H1 (cell line): ENCODE measurements around the gene LRCH1. TPM values are rescaled to one million over a fixed set of nuclear protein-coding genes. Genes with fewer than 3 reads are reported as not detected.

Source experiments
- CTCF ChIA-PET: fragments of 300-600 bp; sonication (Branson Sonifier 250); formaldehyde crosslinking; loops from one replicate; lab custom pipeline; 2021; ENCODE audit not compliant: partially characterized antibody; lab: Charles Lee
- POLR2A ChIA-PET: fragments of 300-600 bp; sonication (Branson Sonifier 250); formaldehyde crosslinking; loops from one replicate; lab custom pipeline; 2021; ENCODE audit warnings: inconsistent platforms; ENCODE audit not compliant: partially characterized antibody; lab: Charles Lee
- DNase-seq, 2 experiments: peaks; one replicate each; pipeline versions ENCODE4 v3.0.0 to v3.0.0-alpha.2; 2010 to 2022; ENCODE audit warnings: low spot score in 2 of 2, low read depth in 1 of 2, mixed read lengths in 1 of 2
- FAIRE-seq: peaks from 2 replicates; lab custom pipeline; 2011; peaks lifted over from hg19 to GRCh38; lab: Jason Lieb, UNC
- H2AFZ ChIP-seq: 2 replicates; pipeline ENCODE4 v1.8.1; 2012; ENCODE audit warnings: low read length, inconsistent platforms
- H2AK5ac ChIP-seq: 2 replicates; pipeline ENCODE4 v1.6.1; 2013; ENCODE audit warnings: low read depth, low read length
- H2BK120ac ChIP-seq: replicated peaks from 2 replicates; pipeline ENCODE3; 2013; ENCODE audit warnings: low read depth, low read length, inconsistent platforms
- H2BK12ac ChIP-seq: 2 replicates; pipeline ENCODE4 v1.6.1; 2013; ENCODE audit warnings: low read depth, low read length
- H2BK15ac ChIP-seq: 2 replicates; pipeline ENCODE4 v1.6.1; 2013; ENCODE audit warnings: low read length
- H2BK20ac ChIP-seq: 2 replicates; pipeline ENCODE4 v1.6.1; 2013; ENCODE audit warnings: low read length
- H2BK5ac ChIP-seq: 2 replicates; pipeline ENCODE4 v1.6.1; 2013; ENCODE audit warnings: low read depth, low read length
- H3K14ac ChIP-seq: 2 replicates; pipeline ENCODE4 v1.6.1; 2013; ENCODE audit warnings: inconsistent platforms; ENCODE audit not compliant: insufficient read length
- H3K18ac ChIP-seq: 2 replicates; pipeline ENCODE4 v1.6.1; 2013; ENCODE audit warnings: low read length; ENCODE audit errors: extremely low read depth
- H3K23ac ChIP-seq: 2 replicates; pipeline ENCODE4 v1.6.1; 2013; ENCODE audit warnings: inconsistent platforms; ENCODE audit not compliant: insufficient read length
- H3K23me2 ChIP-seq: 2 replicates; pipeline ENCODE4 v1.6.1; 2013; ENCODE audit warnings: low read depth, low read length
- H3K27ac ChIP-seq: 2 replicates; pipeline ENCODE4 v1.6.1; 2011; ENCODE audit warnings: low read depth, low read length, inconsistent platforms
- H3K27me3 ChIP-seq, 4 experiments: replicated peaks in 1 of 4; 1 replicate in 1 of 4; 2 replicates in 3 of 4; pipeline versions ENCODE4 v1.6.1 to v1.8.1; 2011 to 2013; ENCODE audit warnings: low read length in 3 of 4, mild to moderate bottlenecking in 3 of 4, inconsistent platforms in 2 of 4, mixed read lengths in 2 of 4, moderate library complexity in 1 of 4; ENCODE audit not compliant: control insufficient read depth in 3 of 4, insufficient read depth in 3 of 4; ENCODE audit errors: extremely low read depth in 1 of 4
- H3K36me3 ChIP-seq, 4 experiments: 2 replicates each; pipeline versions ENCODE4 v1.6.1 to v1.8.1; 2011 to 2013; ENCODE audit warnings: mild to moderate bottlenecking in 4 of 4, low read length in 3 of 4, moderate library complexity in 2 of 4, control low read depth in 1 of 4, inconsistent platforms in 1 of 4; ENCODE audit not compliant: insufficient read depth in 4 of 4, control insufficient read depth in 2 of 4
- H3K4ac ChIP-seq: replicated peaks from 2 replicates; pipeline ENCODE3; 2013; ENCODE audit warnings: low read length, low read depth, mixed read lengths, inconsistent platforms; ENCODE audit not compliant: insufficient read length
- H3K4me1 ChIP-seq, 4 experiments: replicated peaks in 1 of 4; 1 replicate in 1 of 4; 2 replicates in 3 of 4; pipeline versions ENCODE4 v1.6.1 to v1.8.1; 2011 to 2013; ENCODE audit warnings: low read length in 3 of 4, inconsistent platforms in 2 of 4, mixed read lengths in 1 of 4; ENCODE audit not compliant: insufficient read depth in 4 of 4, control insufficient read depth in 3 of 4
- H3K4me2 ChIP-seq, 2 experiments: 2 replicates each; pipeline versions ENCODE4 v1.6.1 to v1.8.1; 2011 to 2013; ENCODE audit warnings: low read depth in 2 of 2, low read length in 2 of 2, control low read depth in 1 of 2, inconsistent platforms in 1 of 2, mild to moderate bottlenecking in 1 of 2; ENCODE audit not compliant: insufficient read depth in 1 of 2
- H3K4me3 ChIP-seq, 4 experiments: fragments of 200-600, 300-600 bp in 1 of 4; sonication (generic), shearing (Covaris generic), sonication (Bioruptor Twin) in 1 of 4; 2 replicates each; pipeline versions ENCODE4 v1.5.1 to v1.8.1; 2011 to 2016; ENCODE audit warnings: low read length in 4 of 4, low read depth in 3 of 4, control low read depth in 2 of 4, inconsistent platforms in 2 of 4, mild to moderate bottlenecking in 2 of 4, mixed read lengths in 1 of 4, moderate library complexity in 1 of 4; ENCODE audit not compliant: insufficient read depth in 2 of 4; ENCODE audit errors: extremely low read depth in 1 of 4
- H3K56ac ChIP-seq: replicated peaks from 2 replicates; pipeline ENCODE3; 2013; ENCODE audit warnings: low read depth, mild to moderate bottlenecking, mixed read lengths, low read length, inconsistent platforms; ENCODE audit not compliant: insufficient read length
- H3K79me1 ChIP-seq: 2 replicates; pipeline ENCODE4 v1.6.1; 2013; ENCODE audit warnings: low read depth, low read length, control low read depth
- H3K79me2 ChIP-seq, 2 experiments: 2 replicates each; pipeline versions ENCODE4 v1.6.1 to v1.8.1; 2012 to 2013; ENCODE audit warnings: low read length in 2 of 2, mild to moderate bottlenecking in 2 of 2, inconsistent platforms in 1 of 2; ENCODE audit not compliant: insufficient read depth in 2 of 2, control insufficient read depth in 1 of 2
- H3K9ac ChIP-seq, 4 experiments: replicated peaks in 1 of 4; 1 replicate in 1 of 4; 2 replicates in 3 of 4; pipeline versions ENCODE4 v1.6.1 to v1.8.1; 2011 to 2013; ENCODE audit warnings: low read depth in 3 of 4, low read length in 3 of 4, control low read depth in 2 of 4, mild to moderate bottlenecking in 2 of 4, moderate library complexity in 2 of 4, inconsistent platforms in 1 of 4; ENCODE audit errors: extremely low read depth in 1 of 4
- H3K9me3 ChIP-seq, 2 experiments: 2 replicates each; pipeline versions ENCODE4 v1.6.1 to v1.8.1; 2012 to 2013; ENCODE audit warnings: mild to moderate bottlenecking in 2 of 2, moderate library complexity in 2 of 2, control low read depth in 1 of 2, inconsistent platforms in 1 of 2, low read depth in 1 of 2, low read length in 1 of 2, mixed read lengths in 1 of 2; ENCODE audit not compliant: insufficient read depth in 2 of 2
- H4K20me1 ChIP-seq, 2 experiments: replicated peaks in 1 of 2; 2 replicates each; pipeline versions ENCODE3 to v1.8.1; 2011 to 2013; ENCODE audit warnings: inconsistent platforms in 2 of 2, low read length in 2 of 2, mild to moderate bottlenecking in 1 of 2; ENCODE audit not compliant: insufficient read depth in 2 of 2, control insufficient read depth in 1 of 2
- H4K5ac ChIP-seq: 2 replicates; pipeline ENCODE4 v1.6.1; 2013; ENCODE audit warnings: low read length, low read depth, mixed read lengths, inconsistent platforms; ENCODE audit not compliant: insufficient read length
- H4K8ac ChIP-seq: 2 replicates; pipeline ENCODE4 v1.8.0; 2013; ENCODE audit warnings: mild to moderate bottlenecking, moderate library complexity, low read length, inconsistent platforms; ENCODE audit not compliant: insufficient read depth; ENCODE audit errors: extremely low read depth
- H4K91ac ChIP-seq: replicated peaks from 2 replicates; pipeline ENCODE3; 2013; ENCODE audit warnings: low read length, mixed read lengths, inconsistent platforms; ENCODE audit not compliant: insufficient read length
- CREB1 ChIP-seq: IDR thresholded peaks from 2 replicates; pipeline ENCODE4 v1.6.1; 2012; ENCODE audit warnings: inconsistent platforms
- FOSL1 ChIP-seq: IDR thresholded peaks from 2 replicates; pipeline ENCODE4 v1.6.1; 2011; ENCODE audit warnings: mild to moderate bottlenecking, low read depth, low read length, moderate library complexity; ENCODE audit not compliant: insufficient read depth
- MAFK ChIP-seq: IDR thresholded peaks from 2 replicates; pipeline ENCODE4 v1.6.1; 2012; ENCODE audit warnings: low read depth, mild to moderate bottlenecking, improper control_type of control experiment, low read length
- SIRT6 ChIP-seq: IDR thresholded peaks from one replicate; pipeline ENCODE4 v1.7.1; 2012; ENCODE audit warnings: low read length, inconsistent platforms
- USF2 ChIP-seq: IDR thresholded peaks from 2 replicates; pipeline ENCODE4 v1.6.1; 2011; ENCODE audit warnings: low read length, improper control_type of control experiment
- YY1 ChIP-seq: IDR thresholded peaks from 2 replicates; pipeline ENCODE4 v1.6.1; 2011; ENCODE audit warnings: low read depth, mild to moderate bottlenecking, low read length
- WGBS, 2 experiments: shearing (Covaris generic) in 1 of 2; methylation state at CpG; one replicate each; pipeline versions ENCODE4 v1.1.6 to v1.1.7; 2013 to 2015; ENCODE audit warnings: low lambda C conversion rate in 2 of 2, mixed read lengths in 2 of 2, inconsistent platforms in 1 of 2, low coverage in 1 of 2, missing lambda C conversion rate in 1 of 2; ENCODE audit not compliant: insufficient replicate concordance in 2 of 2, insufficient coverage in 1 of 2, insufficient read length in 1 of 2; ENCODE audit errors: extremely low coverage in 1 of 2, missing lambda C conversion rate in 1 of 2; 5-methylcytosine and 5-hydroxymethylcytosine counted together
- polyA plus RNA-seq, 7 experiments: library from polyadenylated mRNA; depleted of rRNA in 3 of 7; stranded (reverse) in 5 of 7; unstranded in 2 of 7; fragments of >200 nt in 5 of 7; fragments of 200-250 nt in 2 of 7; gene quantifications; 1 replicate in 5 of 7; 2 replicates in 1 of 7; 4 replicates in 1 of 7; pipeline versions ENCODE4 v1.2.1 to v1.2.3, GENCODE V29; 2011 to 2013; ENCODE audit warnings: missing spikeins in 2 of 7, mixed read lengths in 2 of 7
- total RNA-seq: library from RNA; stranded (reverse); fragmentation: NEBNext Ultra II Directional; extraction: Animal tissue kit (Norgen Biotek cat#: 25700); gene quantifications from 2 replicates; pipeline ENCODE4 v1.2.1, GENCODE V29; 2021

The LRCH1 gene
- total and polyA plus RNA-seq, 2 of the 8 experiments (the other 6 are each of a cell fraction or from before 2014, with no cell fraction given), result 3.0 to 10.1 TPM

GRCh38 chr13:46562152-46562551 lies 9.2 kb downstream of the LRCH1 start:
- Histone ChIP-seq H4K8ac (no peak overlapping the region), H3K27ac (no peak overlapping the region), H4K20me1 (peaks cover 2 to 5% of the 10 kb centered on the region in 2 experiments), H4K5ac (no peak overlapping the region), H2BK12ac (no peak overlapping the region), H3K4me1 (no peaks in the 10 kb centered on the region), H3K56ac (no peak overlapping the region), H3K23me2 (no peaks in the 10 kb centered on the region), H2BK5ac (no peak overlapping the region), H2AK5ac (no peak overlapping the region), H3K18ac (no peak overlapping the region), H2BK120ac (no peak overlapping the region), H3K4ac (no peak overlapping the region), H3K9me3 (no peaks in the 10 kb centered on the region), H3K79me2 (peaks cover 8 to 65% of the 10 kb centered on the region in 2 experiments; a peak in 3 of 4 replicates), H2BK20ac (no peak overlapping the region), H3K14ac (no peak overlapping the region), H2AFZ (no peak overlapping the region), H3K9ac (no peak overlapping the region), H2BK15ac (no peak overlapping the region), H3K27me3 (no peaks in the 10 kb centered on the region), H3K4me3 (no peak overlapping the region), H3K36me3 (no peaks in the 10 kb centered on the region), H3K23ac (no peak overlapping the region), H4K91ac (no peak overlapping the region), H3K4me2 (no peak overlapping the region), H3K79me1 (peaks cover 2% of the 10 kb centered on the region)
- POLR2A ChIA-PET, result no interaction called here
- no peak for FAIRE-seq
- WGBS, 2 experiments, result 92% methylated on average over 2 of the region's 2 CpGs; no CpG with 5 or more reads in 1 of the 2 experiments
- no peak for DNase-seq
- CTCF ChIA-PET, result interaction anchor here (1.2 to 1.9 kb wide), 5 partner anchors 10 to 189 kb away, joined by 3 to 6 read pairs (median 3); no protein-coding TSS in a partner anchor
- no peak for TF ChIP-seq CREB1
- no peak for TF ChIP-seq YY1
- TF ChIP-seq SIRT6, result no peak
- no peak for TF ChIP-seq USF2
- no peak for TF ChIP-seq MAFK
- no peak for TF ChIP-seq FOSL1
